Spleen (tissue), 7 donors: Measurements from ENCODE around the gene DIO1.

Experiments
- POLR2AphosphoS5 ChIP-seq, 3 donors: sonication (generic); formaldehyde crosslinking; IDR thresholded peaks; one replicate each; pipeline ENCODE4 v1.5.1; 2017; ENCODE audit warnings: antibody characterized with exemption in 3 of 3
- TF ChIP-seq, protein P1 (sequence below), 11 experiments: fragments of 200-600 bp in 7 of 11; fragments of 450-650 bp in 4 of 11; sonication (generic) in 4 of 11; IDR thresholded peaks in 8 of 11; conservative IDR thresholded peaks in 3 of 11; 1 replicate in 7 of 11; 2 replicates in 4 of 11; pipeline versions ENCODE4 v1.4.0 to v1.8.0; 2016 to 2021; ENCODE audit warnings: antibody characterized with exemption in 11 of 11, inconsistent platforms in 4 of 11, mild to moderate bottlenecking in 1 of 11
- donor health status: DM: no; HTN: no; CAD: no; lungs with moderate emphysema.
- donor health status: DM: no; HTN: no; CAD: no.
- donor health status: DM: no; HTN: no; CAD: no.

DNA sequence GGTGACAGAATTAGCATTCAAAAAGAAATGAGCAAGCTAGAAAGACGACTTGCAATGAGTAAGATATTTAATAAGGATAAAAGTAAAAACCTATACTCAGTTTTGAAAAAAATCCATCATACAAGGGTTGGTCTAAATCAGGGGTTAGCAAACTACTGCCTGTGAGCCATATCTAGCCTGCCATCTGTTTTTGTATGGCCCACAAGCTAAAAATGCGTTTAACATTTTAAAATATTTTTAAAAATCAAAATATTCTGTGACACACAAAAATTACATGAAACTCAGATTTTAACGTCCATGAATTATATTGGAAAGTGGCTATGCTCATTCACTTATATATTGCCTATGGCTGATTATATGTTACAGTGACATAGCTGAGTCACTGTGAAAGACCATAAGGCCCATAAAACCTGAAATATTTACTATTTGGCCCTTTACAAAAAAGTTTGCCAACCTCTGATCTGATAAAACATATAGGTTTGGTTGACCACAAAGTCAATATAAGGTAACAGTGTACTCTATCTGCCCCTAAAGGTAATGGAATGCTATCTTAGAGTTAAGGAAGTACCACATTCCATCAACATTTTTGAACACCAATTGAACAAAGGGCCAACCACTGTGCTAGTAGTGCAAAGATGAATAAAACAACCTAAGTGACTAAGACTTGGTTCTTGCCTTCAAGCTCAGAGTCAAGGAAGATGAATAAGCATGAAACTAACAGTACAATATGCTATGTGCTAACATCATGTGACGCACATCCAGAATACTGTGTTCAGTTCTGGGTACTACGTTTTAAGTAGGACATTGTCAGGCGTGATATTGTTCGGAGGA is 48.4 kb downstream of the DIO1 start:
- TF ChIP-seq, protein P1, sequence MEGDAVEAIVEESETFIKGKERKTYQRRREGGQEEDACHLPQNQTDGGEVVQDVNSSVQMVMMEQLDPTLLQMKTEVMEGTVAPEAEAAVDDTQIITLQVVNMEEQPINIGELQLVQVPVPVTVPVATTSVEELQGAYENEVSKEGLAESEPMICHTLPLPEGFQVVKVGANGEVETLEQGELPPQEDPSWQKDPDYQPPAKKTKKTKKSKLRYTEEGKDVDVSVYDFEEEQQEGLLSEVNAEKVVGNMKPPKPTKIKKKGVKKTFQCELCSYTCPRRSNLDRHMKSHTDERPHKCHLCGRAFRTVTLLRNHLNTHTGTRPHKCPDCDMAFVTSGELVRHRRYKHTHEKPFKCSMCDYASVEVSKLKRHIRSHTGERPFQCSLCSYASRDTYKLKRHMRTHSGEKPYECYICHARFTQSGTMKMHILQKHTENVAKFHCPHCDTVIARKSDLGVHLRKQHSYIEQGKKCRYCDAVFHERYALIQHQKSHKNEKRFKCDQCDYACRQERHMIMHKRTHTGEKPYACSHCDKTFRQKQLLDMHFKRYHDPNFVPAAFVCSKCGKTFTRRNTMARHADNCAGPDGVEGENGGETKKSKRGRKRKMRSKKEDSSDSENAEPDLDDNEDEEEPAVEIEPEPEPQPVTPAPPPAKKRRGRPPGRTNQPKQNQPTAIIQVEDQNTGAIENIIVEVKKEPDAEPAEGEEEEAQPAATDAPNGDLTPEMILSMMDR (IDR thresholded peaks at IDR 0.05 in 8 of 11, conservative IDR thresholded peaks at IDR 0.05 in 3 of 11), result no peak
- no peak for TF ChIP-seq POLR2AphosphoS5 (IDR thresholded peaks at IDR 0.05)
